IMR-90 (cell line): ENCODE results near the gene IL17B. TPM values are rescaled to one million over a fixed set of nuclear protein-coding genes. Genes with fewer than 3 reads are reported as not detected.

Experiments
- ATAC-seq: fragments of 200-7000 bp; cut with Tn5 transposase; 2 replicates; pipeline ENCODE4 v1.9.1; 2020; ENCODE audit warnings: low read depth, mild to moderate bottlenecking, moderate library complexity
- BruUV-seq: library from RNA; stranded (reverse); fragments of 400-500 nt; replicated peaks from 2 replicates; lab custom pipeline; 2021; lab: Mats Ljungman, UMichigan
- CTCF ChIA-PET: fragments of 300-600 bp; formaldehyde crosslinking; extraction: SDS; loops from one replicate; lab custom pipeline; 2021; ENCODE audit warnings: antibody characterized with exemption; lab: Yijun Ruan, JAX
- POLR2A ChIA-PET: fragments of 300-600 bp; sonication (Branson Sonifier 250); formaldehyde crosslinking; loops from one replicate; lab custom pipeline; 2022; ENCODE audit warnings: antibody characterized with exemption; ENCODE audit not compliant: unreplicated experiment; lab: Charles Lee
- DNase-seq: peaks from one replicate; pipeline ENCODE4 v3.0.0; 2013
- H2AFZ ChIP-seq: replicated peaks from 2 replicates; pipeline ENCODE3; 2013; ENCODE audit warnings: low read length, mild to moderate bottlenecking; ENCODE audit not compliant: poor library complexity
- H2AK5ac ChIP-seq: 2 replicates; pipeline ENCODE4 v1.6.1; 2013; ENCODE audit warnings: low read depth, low read length, inconsistent platforms
- H2AK9ac ChIP-seq: replicated peaks from 2 replicates; pipeline ENCODE3; 2013; ENCODE audit warnings: mild to moderate bottlenecking, low read depth, low read length, moderate library complexity; ENCODE audit not compliant: poor library complexity
- H2BK120ac ChIP-seq: 2 replicates; pipeline ENCODE4 v1.6.1; 2013; ENCODE audit warnings: low read depth, low read length, inconsistent platforms
- H2BK15ac ChIP-seq: 3 replicates; pipeline ENCODE4 v1.6.1; 2013; ENCODE audit warnings: low read depth, low read length, inconsistent platforms
- H2BK20ac ChIP-seq: 2 replicates; pipeline ENCODE4 v1.6.1; 2013; ENCODE audit warnings: low read depth, mild to moderate bottlenecking, inconsistent platforms, low read length, moderate library complexity
- H2BK5ac ChIP-seq: 2 replicates; pipeline ENCODE4 v1.6.1; 2013; ENCODE audit warnings: mild to moderate bottlenecking, low read depth, low read length, inconsistent platforms; ENCODE audit not compliant: poor library complexity, severe bottlenecking
- H3K14ac ChIP-seq: replicated peaks from 2 replicates; pipeline ENCODE4 v1.6.1; 2013; ENCODE audit warnings: low read depth, low read length, inconsistent platforms
- H3K18ac ChIP-seq: 2 replicates; pipeline ENCODE4 v1.6.1; 2013; ENCODE audit warnings: low read depth, low read length, control low read depth
- H3K23ac ChIP-seq: 2 replicates; pipeline ENCODE4 v1.6.1; 2013; ENCODE audit warnings: low read depth, low read length, inconsistent platforms
- H3K27ac ChIP-seq: 2 replicates; pipeline ENCODE4 v1.5.1; 2013; ENCODE audit warnings: mild to moderate bottlenecking, control low read depth, low read length; ENCODE audit not compliant: insufficient read depth
- H3K27me3 ChIP-seq: 2 replicates; pipeline ENCODE4 v1.6.1; 2013; ENCODE audit warnings: low read length; ENCODE audit not compliant: control insufficient read depth, insufficient read depth
- H3K36me3 ChIP-seq: 2 replicates; pipeline ENCODE4 v1.6.1; 2013; ENCODE audit warnings: low read length, mixed read lengths; ENCODE audit not compliant: control insufficient read depth, insufficient read depth
- H3K4ac ChIP-seq: 2 replicates; pipeline ENCODE4 v1.6.1; 2013; ENCODE audit warnings: low read depth, low read length, inconsistent platforms
- H3K4me1 ChIP-seq: 2 replicates; pipeline ENCODE4 v1.6.1; 2013; ENCODE audit warnings: low read length, mixed read lengths; ENCODE audit not compliant: control insufficient read depth, insufficient read depth
- H3K4me2 ChIP-seq: 2 replicates; pipeline ENCODE4 v1.6.1; 2013; ENCODE audit warnings: low read depth, mild to moderate bottlenecking, control low read depth, low read length, moderate library complexity
- H3K4me3 ChIP-seq: 2 replicates; pipeline ENCODE4 v1.5.1; 2013; ENCODE audit warnings: low read depth, mild to moderate bottlenecking, control low read depth, low read length, moderate library complexity; ENCODE audit not compliant: insufficient read depth
- H3K56ac ChIP-seq: 2 replicates; pipeline ENCODE4 v1.6.1; 2013; ENCODE audit warnings: low read length, inconsistent platforms; ENCODE audit not compliant: insufficient read depth; ENCODE audit errors: extremely low read depth
- H3K79me1 ChIP-seq, 2 experiments: 2 replicates each; pipeline ENCODE4 v1.6.1; 2013; ENCODE audit warnings: low read length in 2 of 2, inconsistent platforms in 1 of 2, low read depth in 1 of 2
- H3K9ac ChIP-seq: 2 replicates; pipeline ENCODE4 v1.6.1; 2013; ENCODE audit warnings: low read depth, low read length, control low read depth
- H3K9me1 ChIP-seq: 2 replicates; pipeline ENCODE4 v1.6.1; 2013; ENCODE audit warnings: low read length, inconsistent platforms; ENCODE audit not compliant: insufficient read depth
- H3K9me3 ChIP-seq: 2 replicates; pipeline ENCODE4 v1.6.1; 2013; ENCODE audit warnings: low read length; ENCODE audit not compliant: control insufficient read depth, insufficient read depth
- H4K20me1 ChIP-seq: 2 replicates; pipeline ENCODE4 v1.6.1; 2013; ENCODE audit warnings: low read length, inconsistent platforms; ENCODE audit not compliant: insufficient read depth
- H4K5ac ChIP-seq: 2 replicates; pipeline ENCODE4 v1.6.1; 2013; ENCODE audit warnings: mild to moderate bottlenecking, low read depth, low read length, control low read depth
- H4K8ac ChIP-seq, 2 experiments: 2 replicates each; pipeline ENCODE4 v1.6.1; 2013; ENCODE audit warnings: low read depth in 2 of 2, low read length in 2 of 2, control low read depth in 1 of 2, inconsistent platforms in 1 of 2
- H4K91ac ChIP-seq: 2 replicates; pipeline ENCODE4 v1.6.1; 2013; ENCODE audit warnings: low read depth, low read length, inconsistent platforms; ENCODE audit not compliant: insufficient read depth
- BHLHE40 ChIP-seq: fragments of 150-350 bp; IDR thresholded peaks from 2 replicates; pipeline ENCODE4 v1.6.1; 2016; ENCODE audit warnings: mild to moderate bottlenecking, low read depth, low read length
- WGBS, 2 experiments: methylation state at CpG; one replicate each; pipeline versions ENCODE4 v1.1.5 to v1.1.7; 2013; ENCODE audit warnings: missing lambda C conversion rate in 2 of 2; ENCODE audit not compliant: insufficient read length in 1 of 2; ENCODE audit errors: extremely low coverage in 2 of 2; 5-methylcytosine and 5-hydroxymethylcytosine counted together
- dilution Hi-C: fragments of 300-500 bp; cut with HindIII; formaldehyde crosslinking; loops from one replicate; pipeline ENCODE4 v1.14.3; 2018; ENCODE audit warnings: low sequenced_read_pairs; ENCODE audit not compliant: unreplicated experiment
- in situ Hi-C: fragments of 300-500 bp; cut with MboI; formaldehyde crosslinking; loops from 3 replicates; pipeline ENCODE4 v1.14.3; 2019; ENCODE audit warnings: low sequenced_read_pairs, inconsistent platforms, mixed read lengths
- intact Hi-C: fragments of 100-400 bp; cut with micrococcal nuclease; formaldehyde crosslinking; loops from 2 replicates; pipeline ENCODE4 v1.10.0; 2022
- polyA plus RNA-seq, 3 experiments: library from polyadenylated mRNA; depleted of rRNA; stranded (reverse); fragments of >200 nt; gene quantifications; 2 replicates each; pipeline ENCODE4 v1.2.3, GENCODE V29; 2012; ENCODE audit warnings: low replicate concordance in 1 of 3
- total RNA-seq: library from RNA; depleted of rRNA; stranded (reverse); fragments of >200 nt; gene quantifications from 2 replicates; pipeline ENCODE4 v1.2.3, GENCODE V29; 2012

IL17B gene
- total and polyA plus RNA-seq, 2 of the 4 experiments (the other 2 are of a cell fraction) = 0.31 TPM; not detected in 1

DNA sequence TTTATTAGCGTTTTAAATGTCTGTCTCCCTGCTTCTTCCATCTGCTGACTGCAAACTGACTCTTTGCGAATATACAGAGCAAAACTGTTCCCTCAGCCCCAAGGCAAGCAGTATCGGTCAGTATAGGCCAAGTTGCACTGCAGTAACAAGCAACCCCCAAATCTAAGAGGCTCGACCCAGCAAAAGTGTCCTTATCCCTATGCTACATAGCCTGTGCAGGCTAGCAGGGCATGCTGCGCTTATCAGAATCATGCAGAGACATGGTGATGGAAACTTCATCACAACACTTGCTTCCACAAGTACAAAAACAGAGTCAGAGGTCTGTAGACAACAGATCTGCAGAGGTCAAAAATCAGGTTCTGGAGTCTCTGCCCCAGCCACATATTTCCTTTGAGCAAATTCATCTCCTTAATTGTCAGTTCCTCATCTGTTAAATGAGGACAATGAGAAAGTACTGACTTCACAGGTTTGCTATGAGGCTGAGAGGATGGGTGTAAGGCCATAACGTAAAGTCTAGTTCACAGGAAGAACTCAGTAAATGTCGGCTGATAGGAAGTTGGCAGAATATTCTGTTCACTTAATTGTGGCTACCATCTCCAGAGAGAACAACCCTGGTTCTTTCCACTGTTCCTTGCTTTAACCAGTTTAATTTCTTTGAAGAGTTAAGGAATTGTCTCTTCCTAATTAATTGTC lies 9.6 kb upstream of the IL17B start:
- POLR2A ChIA-PET = no interaction called here
- H3K36me3 ChIP-seq = no peaks in the 10 kb centered on the region
- in situ Hi-C loops = loop anchor here (5.0 kb wide), 1 partner anchor 44 kb away; no protein-coding TSS in a partner anchor
- H2AK9ac ChIP-seq = no peak overlapping the region
- peak overlapping the region; percentile 38 for H3K18ac ChIP-seq
- no peak overlapping the region; the same call in 1 of the 2 replicates for H4K5ac ChIP-seq
- H2BK5ac ChIP-seq = peak overlapping the region; percentile 6
- H3K23ac ChIP-seq = no peak overlapping the region
- CTCF ChIA-PET = interaction anchor here (1.4 kb wide), 1 partner anchor 47 kb away, joined by 8 read pairs; no protein-coding TSS in a partner anchor
- H3K9me1 ChIP-seq = peaks cover 13% of the 10 kb centered on the region
- H2BK15ac ChIP-seq = 0 out of 3 replicates have a peak overlapping the region, but pooled peaks have one; percentile 1
- H2BK120ac ChIP-seq = peak overlapping the region; percentile 5; the same call in 1 of the 2 replicates
- peaks cover 25% of the 10 kb centered on the region for H3K4me1 ChIP-seq
- H3K9me3 ChIP-seq = peaks cover 2% of the 10 kb centered on the region
- 100% methylated on average over 1 of the region's 7 CpGs; no CpG with 5 or more reads in 1 of the 2 experiments for WGBS, 2 experiments
- DNase-seq (no peak), ATAC-seq (no peak)
- H4K8ac ChIP-seq = no peak overlapping the region
- H3K27me3 ChIP-seq = no peaks in the 10 kb centered on the region
- no peak overlapping the region for H3K9ac ChIP-seq
- no peak overlapping the region for H3K56ac ChIP-seq
- intact Hi-C loops = no loop called here
- H2BK20ac ChIP-seq = no peak overlapping the region; the same call in 1 of the 2 replicates
- no peak overlapping the region for H4K91ac ChIP-seq
- H2AFZ ChIP-seq = no peak overlapping the region
- H2AK5ac ChIP-seq = peak overlapping the region; percentile 37; the same call in 1 of the 2 replicates
- no peaks in the 10 kb centered on the region; the same call in 1 of the 2 replicates for H4K20me1 ChIP-seq
- H3K4me2 ChIP-seq = no peak overlapping the region
- dilution Hi-C loops = no loop called here
- BruUV-seq = no TSS peak
- no peak for TF ChIP-seq BHLHE40
- H3K4ac ChIP-seq = peak overlapping the region; percentile 21; the same call in 1 of the 2 replicates
- H3K27ac ChIP-seq = peak overlapping the region; percentile 36; the same call in 1 of the 2 replicates
- no peak overlapping the region for H3K4me3 ChIP-seq
- H3K79me1 ChIP-seq = peaks cover 0 to 11% of the 10 kb centered on the region in 2 experiments; a peak in 1 of 4 replicates
- 0 out of 2 replicates have a peak overlapping the region, but pooled peaks have one; percentile 2 for H3K14ac ChIP-seq
